HG03135 (cell line): ENCODE results near the gene DOK1.
A peak's percentile ranks its signal among the peaks of the same experiment; 100 is the strongest.

ENCODE experiments used
- ATAC-seq: cut with Tn5 transposase; IDR thresholded peaks from one replicate; pipeline ENCODE4 v1.9.1; 2021; ENCODE audit warnings: mild to moderate bottlenecking, moderate library complexity; ENCODE audit not compliant: unreplicated experiment

The DOK1 gene

GRCh38 chr2:74525717-74526648 lies 28.5 kb upstream of the DOK1 start, which contains the start of gene DQX1:
Gene DQX1, minus strand, starts transcription at chr2:74526231. Its CDS starts 502 bp downstream, at chr2:74525729.
- no peak for ATAC-seq

GRCh38 chr2:74526649-74527230 lies 27.8 kb upstream of the DOK1 start:
- ATAC-seq, result no peak

- ATAC-seq, result no peak
Observed at GRCh38 chr2:74527741-74528140, 26.8 kb upstream of the DOK1 start.

GRCh38 chr2:74528600-74529356 lies 25.7 kb upstream of the DOK1 start:
- peak; percentile 10 for ATAC-seq

- peak; percentile 80 for ATAC-seq
Observed at GRCh38 chr2:74529357-74530238, 24.9 kb upstream of the DOK1 start, which contains the start of the genes AUP1 and HTRA2. Gene AUP1, minus strand, starts transcription at chr2:74529706. Its CDS starts 77 bp downstream, at chr2:74529629. Gene HTRA2, plus strand, starts transcription at chr2:74529933. Its CDS starts 74 bp downstream, at chr2:74530007.

- ATAC-seq, result peak; percentile 22
Observed at GRCh38 chr2:74530239-74531187, 24.0 kb upstream of the DOK1 start.

GRCh38 chr2:74531666-74532065 lies 22.9 kb upstream of the DOK1 start:
- no peak for ATAC-seq

GRCh38 chr2:74532222-74532621 lies 22.3 kb upstream of the DOK1 start:
- ATAC-seq, result no peak

- no peak for ATAC-seq
Observed at GRCh38 chr2:74533464-74533863, 21.1 kb upstream of the DOK1 start.

GRCh38 chr2:74534411-74534810 lies 20.1 kb upstream of the DOK1 start:
- ATAC-seq, result no peak

- ATAC-seq, result no peak
Observed at GRCh38 chr2:74535440-74535965, 19.0 kb upstream of the DOK1 start.

- no peak for ATAC-seq
Observed at GRCh38 chr2:74536166-74536950, 18.2 kb upstream of the DOK1 start.

GRCh38 chr2:74537140-74537539 lies 17.4 kb upstream of the DOK1 start:
- no peak for ATAC-seq

GRCh38 chr2:74538881-74539339 lies 15.6 kb upstream of the DOK1 start:
- no peak for ATAC-seq

GRCh38 chr2:74540291-74540690 lies 14.2 kb upstream of the DOK1 start:
- ATAC-seq, result no peak

GRCh38 chr2:74542978-74543377 lies 11.5 kb upstream of the DOK1 start:
- ATAC-seq, result no peak

GRCh38 chr2:74544634-74545033 lies 9.9 kb upstream of the DOK1 start:
- no peak for ATAC-seq

GRCh38 chr2:74546004-74546403 lies 8.5 kb upstream of the DOK1 start:
- ATAC-seq, result no peak
